ENCODE data around the gene ZNF397. TPM values are rescaled to one million over a fixed set of nuclear protein-coding genes. Genes with fewer than 3 reads are reported as not detected.
A peak's percentile ranks its signal among the peaks of the same experiment; 100 is the strongest.

The ZNF397 gene
- polyA plus RNA-seq, 3 donors, result 6.9 to 16.0 (median 9.5) TPM

DNA sequence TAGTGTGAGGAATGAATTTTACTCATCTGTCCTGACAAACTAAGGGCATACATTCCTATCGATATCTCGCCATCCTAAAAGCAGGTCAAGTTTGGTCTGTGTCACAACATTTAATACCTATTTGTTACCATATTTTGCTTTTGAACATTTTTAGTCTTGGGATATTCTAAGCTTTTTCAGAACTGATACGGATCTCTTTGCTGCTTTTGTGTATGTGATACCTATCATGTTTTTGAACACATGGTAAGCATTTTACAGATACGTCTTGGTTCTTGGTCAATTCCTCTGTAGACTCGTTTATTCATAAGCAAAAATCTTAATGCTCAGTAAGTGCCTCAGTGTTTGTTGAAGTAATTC is 592 bp downstream of the ZNF397 start:
- H3K27ac ChIP-seq (ENCODE audit: low read depth, low read length), result peak overlapping the region; percentile 66
- WGBS, 3 donors, result 0 to 1% (median 1%) methylated on average over 5 of the region's 5 CpGs

DNA sequence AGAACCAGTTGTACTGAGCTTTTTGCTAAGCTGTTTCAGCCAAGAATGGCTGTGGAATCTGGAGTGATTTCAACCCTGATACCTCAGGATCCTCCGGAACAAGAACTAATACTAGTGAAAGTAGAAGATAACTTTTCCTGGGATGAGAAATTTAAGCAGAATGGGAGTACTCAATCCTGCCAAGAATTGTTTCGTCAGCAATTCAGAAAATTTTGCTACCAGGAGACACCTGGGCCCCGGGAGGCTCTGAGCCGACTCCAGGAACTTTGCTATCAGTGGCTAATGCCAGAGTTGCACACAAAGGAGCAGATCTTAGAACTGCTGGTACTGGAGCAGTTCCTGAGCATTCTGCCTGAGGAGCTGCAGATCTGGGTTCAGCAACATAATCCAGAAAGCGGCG is 1.6 kb downstream of the ZNF397 start:
- no peak overlapping the region for H3K27ac ChIP-seq (ENCODE audit: low read depth, low read length)
- 82 to 86% (median 84%) methylated on average over 6 of the region's 6 CpGs for WGBS, 3 donors

DNA sequence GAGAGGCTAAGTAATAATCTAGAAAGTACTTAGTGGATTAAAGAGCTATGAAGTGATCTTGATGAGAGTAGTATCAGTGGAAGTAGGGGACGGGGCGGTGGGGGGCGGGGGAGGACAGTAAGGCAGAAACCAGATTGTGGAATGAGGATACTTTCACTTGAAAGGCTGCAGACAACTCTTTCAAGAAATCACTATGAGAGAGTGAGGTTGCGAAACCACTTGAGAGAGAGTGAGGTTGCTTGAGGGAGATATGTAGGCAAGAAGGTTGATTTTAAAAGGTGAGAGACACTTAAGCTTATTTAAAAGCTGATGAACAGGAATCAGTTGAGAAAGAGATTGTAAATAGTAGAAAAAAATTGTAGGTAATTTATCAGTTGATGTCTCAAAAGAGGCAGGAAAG is 3.8 kb downstream of the ZNF397 start:
- no peak overlapping the region for H3K27ac ChIP-seq (ENCODE audit: low read depth, low read length)
- 92 to 97% (median 95%) methylated on average over 4 of the region's 4 CpGs for WGBS, 3 donors

DNA sequence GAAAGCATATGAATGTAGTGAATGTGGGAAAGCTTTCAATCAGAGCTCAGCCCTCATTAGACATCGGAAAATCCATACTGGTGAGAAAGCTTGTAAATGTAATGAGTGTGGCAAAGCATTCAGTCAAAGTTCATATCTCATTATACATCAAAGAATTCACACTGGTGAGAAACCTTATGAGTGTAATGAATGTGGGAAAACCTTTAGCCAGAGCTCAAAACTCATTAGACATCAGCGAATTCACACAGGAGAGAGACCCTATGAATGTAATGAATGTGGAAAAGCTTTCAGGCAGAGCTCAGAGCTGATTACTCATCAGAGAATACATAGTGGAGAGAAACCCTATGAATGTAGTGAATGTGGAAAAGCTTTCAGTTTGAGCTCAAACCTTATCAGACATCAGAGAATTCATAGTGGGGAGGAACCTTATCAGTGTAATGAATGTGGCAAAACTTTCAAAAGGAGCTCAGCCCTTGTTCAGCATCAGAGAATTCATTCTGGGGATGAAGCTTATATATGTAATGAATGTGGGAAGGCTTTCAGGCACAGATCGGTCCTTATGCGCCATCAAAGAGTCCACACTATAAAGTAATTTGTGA is 5.0 kb downstream of the ZNF397 start:
- 89 to 96% (median 92%) methylated on average over 4 of the region's 4 CpGs for WGBS, 3 donors
- H3K27ac ChIP-seq (ENCODE audit: low read depth, low read length), result no peak overlapping the region

DNA sequence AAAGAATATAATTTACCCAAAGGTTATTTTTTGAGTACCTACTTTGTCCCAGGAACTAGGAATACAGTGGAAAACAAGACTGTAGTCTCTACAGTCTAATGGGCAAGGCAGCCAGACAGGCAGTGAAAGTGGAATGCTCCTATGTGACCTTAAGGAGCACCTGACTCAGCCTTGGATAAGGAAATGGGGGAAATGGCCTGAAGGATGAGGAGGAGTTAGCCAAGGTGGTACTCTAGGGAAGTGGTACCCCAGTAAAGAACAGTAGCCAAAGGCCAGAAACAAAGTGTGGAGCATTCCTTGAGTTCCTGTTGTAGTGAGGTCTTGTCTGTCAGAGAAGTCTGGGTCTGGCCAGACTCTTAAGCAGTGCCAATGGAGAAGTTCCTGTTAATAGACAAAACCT is 6.0 kb downstream of the ZNF397 start:
- H3K27ac ChIP-seq (ENCODE audit: low read depth, low read length), result no peak overlapping the region

DNA sequence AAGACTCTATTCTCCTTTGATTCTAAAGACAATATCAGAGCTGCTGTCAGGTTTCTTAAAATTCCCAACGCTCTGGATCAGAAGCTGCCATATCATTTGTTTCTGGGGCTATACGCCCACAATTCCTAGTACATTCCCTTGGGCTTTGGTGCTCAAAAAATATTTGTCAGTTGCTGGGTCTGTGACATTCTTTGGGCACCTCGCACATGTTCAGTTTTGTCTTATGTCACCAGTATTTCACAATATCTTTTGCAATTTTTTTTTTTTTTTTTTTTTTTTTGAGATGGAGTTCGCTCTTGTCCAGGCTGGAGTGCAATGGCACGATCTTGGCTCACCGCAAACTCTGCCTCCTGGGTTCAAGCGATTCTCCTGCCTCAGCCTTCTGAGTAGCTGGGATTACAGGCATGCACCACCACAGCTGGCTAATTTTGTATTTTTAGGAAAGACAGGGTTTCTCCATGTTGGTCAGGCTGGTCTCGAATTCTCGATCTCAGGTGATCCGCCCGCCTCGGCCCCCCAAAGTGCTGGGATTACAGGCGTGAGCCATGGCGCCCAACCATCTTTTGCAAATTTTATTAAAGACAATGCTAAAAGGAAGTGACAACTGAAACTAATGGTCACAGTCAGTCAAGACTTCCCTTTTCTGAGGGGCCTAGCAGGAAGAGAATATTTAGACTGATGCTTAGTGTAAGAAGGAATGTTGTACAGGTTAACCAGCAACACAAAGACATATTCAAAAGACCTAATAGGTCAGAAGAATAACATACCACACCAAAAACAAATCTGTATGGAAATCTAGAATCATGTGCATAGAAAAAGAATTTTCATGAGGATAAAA is 6.8 kb downstream of the ZNF397 start:
- H3K27ac ChIP-seq (ENCODE audit: low read depth, low read length), result no peak overlapping the region
- WGBS, 3 donors, result 83 to 94% (median 84%) methylated on average over 14 of the region's 14 CpGs

DNA sequence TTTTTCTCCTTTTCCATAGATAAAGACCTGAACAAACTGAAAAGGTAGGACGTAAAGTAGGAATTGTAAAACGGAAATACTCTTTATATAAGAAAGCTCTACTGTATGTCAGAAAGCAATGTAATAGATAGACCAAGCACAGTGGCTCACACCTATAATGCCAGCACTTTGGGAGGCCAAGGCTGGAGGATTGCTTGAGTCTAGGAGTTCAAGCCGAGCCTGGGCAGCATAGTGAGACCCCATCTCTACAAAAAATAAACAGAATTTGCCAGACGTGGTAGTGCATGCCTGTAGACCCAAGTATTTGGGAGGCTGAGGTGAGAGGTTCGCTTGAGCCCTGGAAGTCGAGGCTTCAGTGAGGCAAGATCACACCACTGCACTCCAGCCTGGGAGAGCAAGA is 7.6 kb downstream of the ZNF397 start:
- H3K27ac ChIP-seq (ENCODE audit: low read depth, low read length), result no peak overlapping the region
- WGBS, 3 donors, result 96 to 97% (median 97%) methylated on average over 6 of the region's 6 CpGs

DNA sequence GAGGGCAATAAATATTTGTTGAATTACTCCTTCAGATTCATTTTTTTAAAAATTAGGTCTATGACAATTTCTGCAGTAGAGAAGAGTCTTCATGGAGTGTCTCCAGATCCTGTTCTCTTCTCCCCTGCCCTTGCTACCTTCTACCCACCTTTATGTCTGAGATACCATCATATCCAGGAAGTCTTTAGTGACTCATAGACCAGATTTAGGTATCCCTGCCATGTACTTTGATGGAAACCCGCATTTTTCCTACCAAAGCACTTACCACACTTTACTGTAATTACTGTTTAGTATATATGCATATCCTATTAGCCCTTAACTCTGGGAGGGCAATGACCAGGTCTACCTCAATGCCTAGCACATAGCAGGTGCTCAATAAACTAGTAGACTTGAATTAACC is 11.6 kb downstream of the ZNF397 start:
- 84 to 96% (median 94%) methylated on average over 1 of the region's 1 CpG for WGBS, 3 donors
- no peak overlapping the region for H3K27ac ChIP-seq (ENCODE audit: low read depth, low read length)

DNA sequence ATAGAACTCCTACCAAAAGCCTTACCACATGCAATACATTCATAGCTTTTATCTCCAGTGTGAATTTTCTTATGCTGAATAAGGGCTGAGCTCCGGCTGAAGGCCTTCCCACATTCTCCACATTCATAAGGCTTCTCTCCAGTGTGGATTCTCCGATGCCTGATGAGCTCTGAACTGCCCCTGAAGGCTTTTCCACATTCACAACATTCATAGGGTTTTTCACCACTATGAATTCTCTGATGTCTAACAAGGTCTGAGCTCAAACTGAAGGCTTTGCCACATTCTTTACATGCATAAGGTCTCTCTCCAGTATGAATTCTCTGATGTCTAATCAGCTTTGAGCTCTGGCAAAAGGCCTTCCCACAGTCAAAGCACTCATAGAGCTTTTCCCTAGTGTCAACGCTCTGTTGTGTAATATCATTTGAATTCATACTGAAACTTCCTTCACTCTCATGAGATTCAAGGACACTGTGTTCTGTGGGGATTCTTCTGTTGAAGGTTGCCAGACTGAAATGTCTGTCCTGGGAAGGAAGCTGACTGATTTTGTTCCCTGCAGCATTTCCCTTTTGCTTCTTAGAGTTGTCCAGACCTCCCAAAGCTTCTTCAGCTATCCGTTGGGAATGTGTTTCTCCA is 12.9 kb downstream of the ZNF397 start:
- WGBS, 3 donors, result 95 to 97% (median 97%) methylated on average over 4 of the region's 4 CpGs

DNA sequence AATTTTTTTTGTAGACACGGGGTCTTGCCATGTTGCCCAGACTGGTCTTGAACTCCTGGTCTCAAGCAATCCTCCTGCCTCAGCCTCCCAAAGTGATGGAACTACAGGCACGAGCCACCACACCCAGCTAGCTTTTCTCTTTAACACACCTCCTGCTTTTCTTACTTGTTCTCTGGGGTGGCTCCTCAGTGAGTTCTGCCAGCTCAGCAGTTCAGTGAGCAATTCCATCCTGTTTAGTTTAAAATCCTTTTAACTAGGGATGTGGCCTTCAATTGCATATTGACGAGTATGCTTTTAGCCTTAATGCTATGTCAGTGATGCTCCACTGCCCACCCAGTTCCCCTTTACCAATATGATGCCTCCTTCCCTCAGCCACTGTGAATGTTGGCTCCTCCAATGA is 16.1 kb downstream of the ZNF397 start:
- H3K27ac ChIP-seq (ENCODE audit: low read depth, low read length), result no peak overlapping the region
- 92 to 97% (median 93%) methylated on average over 3 of the region's 3 CpGs for WGBS, 3 donors

More for the DNA sequence above, 12.9 kb downstream of the ZNF397 start:
- no peak overlapping the region for H3K27ac ChIP-seq (ENCODE audit: low read depth, low read length)

DNA sequence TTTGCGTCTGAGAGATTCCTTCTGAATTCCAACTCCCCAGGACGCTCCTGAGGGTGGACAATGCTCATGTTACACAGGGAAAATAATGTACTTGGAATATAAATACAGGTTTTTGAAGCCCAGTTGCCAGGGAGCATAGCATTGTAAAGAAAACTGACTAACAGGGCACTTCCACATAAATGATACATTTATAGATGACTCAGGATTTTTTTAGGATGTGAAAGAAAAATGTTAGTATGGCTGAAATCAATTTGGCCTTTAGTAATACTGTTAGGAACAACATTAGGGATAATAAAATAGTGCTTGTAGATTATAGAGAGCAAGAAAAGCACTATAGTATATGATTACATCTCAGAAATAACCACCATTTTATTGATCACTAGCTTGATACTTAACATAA is 23.6 kb downstream of the ZNF397 start:
- no peak overlapping the region for H3K27ac ChIP-seq (ENCODE audit: low read depth, low read length)
- 89 to 95% (median 90%) methylated on average over 2 of the region's 2 CpGs for WGBS, 3 donors

DNA sequence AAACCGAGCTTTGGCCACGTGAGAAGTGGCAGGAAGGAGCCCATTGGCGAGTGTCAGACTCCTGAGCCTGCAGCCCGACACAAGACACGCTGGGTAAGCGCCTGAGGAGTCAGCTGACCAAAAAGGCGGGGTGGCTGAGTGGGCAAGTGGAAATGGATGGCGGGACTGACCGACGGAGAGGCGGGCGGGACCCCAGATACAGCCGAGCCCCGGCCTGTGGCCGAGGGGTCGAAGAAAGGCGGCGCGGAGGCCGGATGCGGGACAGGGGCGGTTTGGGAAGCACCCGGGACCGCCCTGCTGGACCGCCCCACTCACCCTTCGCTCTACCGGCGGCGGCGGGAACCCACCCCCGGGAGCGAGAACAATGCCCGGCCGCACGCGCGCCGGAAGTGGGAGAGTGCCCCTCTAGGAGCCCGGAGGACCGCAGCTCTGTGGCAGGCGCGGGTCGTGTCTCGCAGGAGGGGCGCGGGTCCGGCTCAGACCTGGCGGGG is 26.4 kb downstream of the ZNF397 start:
- WGBS, 3 donors, result 1 to 3% (median 1%) methylated on average over 43 to 48 of the region's 48 CpGs
- no peak overlapping the region for H3K27ac ChIP-seq (ENCODE audit: low read depth, low read length)

DNA sequence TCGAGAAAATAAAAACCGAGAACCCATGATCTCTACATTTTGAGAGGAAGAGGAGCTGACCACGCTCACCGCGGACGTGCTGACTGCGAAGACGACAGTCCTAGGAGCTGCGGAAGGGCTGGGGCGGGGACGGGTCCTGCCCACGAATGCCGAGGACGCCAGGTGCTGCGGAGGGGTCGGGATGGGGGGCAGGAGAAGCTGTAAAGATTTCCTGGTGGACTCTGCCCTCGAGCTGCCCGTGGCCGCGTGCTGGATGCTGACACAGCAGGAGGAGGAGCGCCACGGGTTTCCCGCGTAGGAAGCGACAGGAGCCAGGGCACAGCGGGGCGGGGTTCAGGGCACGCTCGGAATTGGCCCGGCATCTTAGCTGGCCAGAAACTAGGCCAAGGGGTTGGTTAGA is 27.0 kb downstream of the ZNF397 start:
- 30 to 40% (median 33%) methylated on average over 30 of the region's 30 CpGs for WGBS, 3 donors
- no peak overlapping the region for H3K27ac ChIP-seq (ENCODE audit: low read depth, low read length)

DNA sequence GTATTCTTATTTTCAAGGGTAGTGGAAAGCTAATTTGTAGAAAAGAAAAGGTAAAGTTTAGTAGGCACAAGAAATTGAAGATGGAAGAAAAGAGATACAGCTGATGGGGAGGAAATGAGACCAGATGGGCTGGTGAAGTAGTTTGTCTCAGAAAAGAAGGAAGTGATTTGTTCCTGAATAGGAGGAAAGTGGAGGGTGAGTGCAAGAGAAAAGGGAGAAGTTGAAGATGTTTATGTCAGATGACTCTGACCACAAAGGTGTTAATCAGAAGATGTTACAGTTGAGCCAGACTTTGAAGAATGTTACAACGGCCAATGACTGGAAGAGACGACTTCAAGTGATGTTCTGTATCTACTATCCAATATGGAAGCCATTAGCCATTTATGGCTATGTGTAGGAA is 28.0 kb downstream of the ZNF397 start:
- H3K27ac ChIP-seq (ENCODE audit: low read depth, low read length), result no peak overlapping the region
- 47 to 81% (median 74%) methylated on average over 2 of the region's 2 CpGs for WGBS, 3 donors

DNA sequence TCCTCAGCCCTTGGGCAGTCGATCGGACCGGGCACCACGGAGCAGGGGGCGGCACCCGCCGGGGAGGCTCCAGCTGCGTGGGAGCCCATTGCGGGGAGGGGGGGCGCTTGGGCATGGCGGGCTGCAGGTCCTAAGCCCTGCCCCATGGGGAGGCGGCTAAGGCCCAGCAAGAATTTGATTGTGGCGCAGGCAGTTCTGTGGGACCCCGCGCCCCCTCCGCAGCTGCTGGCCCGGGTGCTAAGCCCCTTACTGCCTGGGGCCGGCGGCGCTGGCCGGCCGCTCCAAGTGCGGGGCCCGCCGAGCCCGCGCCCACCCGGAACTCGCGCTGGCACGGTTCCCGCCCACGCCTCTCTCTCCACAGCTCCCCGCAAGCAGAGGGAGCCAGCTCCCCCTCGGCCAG is 30.8 kb downstream of the ZNF397 start:
- WGBS, 3 donors, result 93 to 96% (median 96%) methylated on average over 19 to 35 of the region's 35 CpGs
- no peak overlapping the region for H3K27ac ChIP-seq (ENCODE audit: low read depth, low read length)

DNA sequence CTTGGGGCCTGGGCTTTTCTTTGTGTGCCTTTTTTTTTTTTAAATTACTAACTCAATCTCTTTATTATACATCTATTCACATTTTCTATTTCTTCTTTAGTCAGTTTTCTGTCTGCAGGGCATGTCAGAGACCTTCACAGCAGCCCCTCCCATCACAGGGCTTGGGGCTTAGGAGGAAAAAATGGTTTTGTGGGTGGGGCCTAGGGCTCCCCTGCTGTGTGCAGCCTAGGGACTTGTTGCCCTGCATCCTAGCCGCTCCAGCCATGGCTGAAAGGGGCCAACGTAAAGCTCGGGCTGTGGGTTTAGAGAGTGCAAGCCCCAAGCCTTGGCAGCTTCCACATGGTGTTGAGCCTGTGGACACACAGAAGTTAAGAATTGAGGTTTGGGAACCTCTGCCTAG is 35.4 kb downstream of the ZNF397 start:
- WGBS, 3 donors, result 96 to 100% (median 99%) methylated on average over 3 of the region's 3 CpGs
- no peak overlapping the region for H3K27ac ChIP-seq (ENCODE audit: low read depth, low read length)

DNA sequence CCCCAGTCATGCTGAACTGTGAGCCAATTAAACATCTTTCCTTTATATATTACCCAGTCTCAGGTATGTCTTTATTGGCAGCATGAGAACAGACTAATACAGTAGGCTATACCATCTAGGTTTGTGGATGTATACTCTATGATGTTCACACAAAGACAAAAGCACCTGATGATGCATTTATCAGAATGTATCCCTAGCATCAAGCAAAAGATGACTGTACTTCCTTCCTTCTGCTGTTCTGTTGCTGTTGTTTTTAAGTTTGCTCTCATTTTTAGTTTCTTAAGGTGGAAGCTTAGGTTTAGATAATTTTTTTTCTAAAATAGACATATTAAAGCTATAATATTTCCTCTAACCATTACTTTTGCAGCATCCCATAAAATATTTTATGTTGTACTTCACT is 36.8 kb downstream of the ZNF397 start:
- no peak overlapping the region for H3K27ac ChIP-seq (ENCODE audit: low read depth, low read length)

DNA sequence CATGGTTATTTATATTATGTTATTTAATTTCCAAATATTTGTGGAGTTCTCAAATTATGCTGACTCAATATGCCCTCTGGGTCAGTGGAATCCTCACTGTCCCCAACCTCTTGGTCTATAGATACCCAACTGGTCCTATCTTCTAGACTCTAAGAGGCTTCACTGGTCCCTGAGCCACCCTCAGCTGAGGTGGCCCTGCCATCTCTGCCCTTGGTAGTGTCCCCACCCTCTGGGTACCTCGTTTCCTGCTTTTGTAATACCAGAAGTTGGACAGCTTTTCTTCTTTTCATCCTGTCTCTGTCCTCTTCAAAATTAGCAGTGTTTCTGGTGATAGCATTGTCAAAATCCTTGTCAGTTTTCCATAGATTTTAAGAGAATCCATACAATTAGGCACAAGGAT is 37.3 kb downstream of the ZNF397 start:
- no peak overlapping the region for H3K27ac ChIP-seq (ENCODE audit: low read depth, low read length)
- 75 to 91% (median 88%) methylated on average over 1 of the region's 1 CpG for WGBS, 3 donors

DNA sequence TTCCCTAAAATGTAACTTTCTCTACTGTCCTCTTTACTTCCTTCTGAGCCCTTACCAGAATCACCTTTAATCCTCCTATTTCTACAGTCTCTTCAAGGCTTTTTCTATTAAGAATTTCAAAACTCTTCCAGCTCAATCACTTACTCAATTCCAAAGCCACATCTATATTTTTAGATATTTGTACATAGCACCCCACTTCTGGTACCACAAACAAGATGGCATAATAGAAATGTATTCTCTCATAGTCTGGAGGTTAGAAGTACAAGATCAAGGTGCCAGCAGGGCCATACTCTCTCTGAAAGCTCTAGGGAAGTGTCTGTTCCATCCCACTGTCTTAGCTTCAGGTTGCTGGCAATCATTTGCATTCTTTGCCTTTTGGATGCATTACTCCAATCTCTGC is 38.1 kb downstream of the ZNF397 start:
- no peak overlapping the region for H3K27ac ChIP-seq (ENCODE audit: low read depth, low read length)

DNA sequence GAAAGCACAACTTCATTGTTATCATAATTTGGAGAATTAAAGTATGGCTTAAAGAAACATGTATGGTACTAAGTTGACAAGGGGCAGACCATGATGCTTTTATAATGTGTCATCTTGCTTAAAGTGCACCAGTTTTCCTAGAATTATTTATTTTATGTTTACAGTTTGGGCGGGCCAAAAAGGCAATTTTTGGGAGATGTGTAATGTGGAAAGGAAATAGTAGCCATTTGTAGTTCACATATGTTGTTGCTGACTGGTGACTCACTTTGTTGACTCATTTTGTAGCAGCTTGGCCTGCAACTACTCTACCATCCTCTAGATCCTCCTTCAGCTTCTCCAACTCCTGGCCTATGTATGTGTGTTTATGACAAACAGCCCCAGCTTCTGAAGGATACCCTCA is 41.5 kb downstream of the ZNF397 start:
- no peak overlapping the region for H3K27ac ChIP-seq (ENCODE audit: low read depth, low read length)
- 82 to 91% (median 86%) methylated on average over 1 of the region's 1 CpG for WGBS, 3 donors
